DMS79 (cell line): Measurements from ENCODE around the gene ARRDC3.
"Not testable (repeated sequence)": the region's sequence is repeated elsewhere in the genome, so short reads cannot be mapped to it uniquely, and the experiment has no call there.

Experiments used
- DNase-seq: peaks from one replicate; lab custom pipeline; 2025; lab: John Stamatoyannopoulos, UW

ARRDC3 gene

GRCh38 chr5:91359962-91360609 is 23.0 kb downstream of the ARRDC3 start:
- DNase-seq = no peak

- no peak for DNase-seq
These were observed 25.3 kb downstream of the ARRDC3 start for GRCh38 chr5:91357806-91358205.

DNA sequence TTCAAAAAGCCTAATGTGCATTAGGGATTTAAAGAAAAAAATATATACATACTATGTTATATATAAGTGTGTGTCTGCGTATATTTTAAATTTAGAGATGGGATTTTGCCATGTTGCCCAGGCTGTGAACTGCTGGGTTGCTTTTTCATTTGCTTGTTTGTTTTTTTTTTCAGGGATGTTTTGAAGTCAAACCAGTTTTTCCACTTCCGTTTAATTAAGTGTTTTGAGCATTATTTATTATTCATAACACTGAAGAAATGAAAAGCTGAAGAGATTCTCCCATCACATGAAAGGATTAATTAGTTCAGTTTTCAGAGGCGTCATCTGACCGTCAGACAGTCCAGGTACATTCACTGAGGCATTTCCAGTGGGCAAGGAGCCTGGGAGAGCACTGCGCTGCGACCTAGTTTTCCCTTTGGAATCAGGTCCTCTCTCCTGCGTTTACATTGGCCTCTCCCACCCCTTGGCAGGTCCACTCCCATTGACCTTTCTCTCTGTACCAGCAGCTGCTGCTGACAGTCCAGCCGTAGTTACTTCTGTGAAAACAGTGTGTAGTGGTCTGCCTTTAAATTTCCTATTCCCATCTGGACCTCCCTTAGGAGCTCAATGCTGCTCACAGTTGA is 26.0 kb downstream of the ARRDC3 start:
- DNase-seq = peak; percentile 27

DNA sequence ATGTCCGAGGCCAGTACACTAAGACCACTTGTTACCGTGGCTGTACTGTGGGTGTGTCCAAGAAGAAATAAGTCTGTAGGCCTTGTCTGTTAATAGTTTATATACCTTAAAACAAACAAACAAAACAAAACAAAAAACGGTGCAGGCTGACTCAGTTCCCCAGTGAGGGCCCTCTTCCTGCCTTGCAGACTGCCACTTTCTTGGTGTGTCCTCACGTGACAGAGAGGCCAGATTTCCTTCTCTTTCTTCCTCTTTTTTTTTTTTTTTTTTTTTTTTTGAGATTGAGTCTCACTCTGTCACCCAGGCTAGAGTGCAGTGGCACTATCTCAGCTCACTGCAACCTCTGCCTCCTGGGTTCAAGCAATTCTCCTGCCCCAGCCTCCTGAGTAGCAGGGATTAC is 28.2 kb downstream of the ARRDC3 start:
- DNase-seq = not testable (repeated sequence)

DNA sequence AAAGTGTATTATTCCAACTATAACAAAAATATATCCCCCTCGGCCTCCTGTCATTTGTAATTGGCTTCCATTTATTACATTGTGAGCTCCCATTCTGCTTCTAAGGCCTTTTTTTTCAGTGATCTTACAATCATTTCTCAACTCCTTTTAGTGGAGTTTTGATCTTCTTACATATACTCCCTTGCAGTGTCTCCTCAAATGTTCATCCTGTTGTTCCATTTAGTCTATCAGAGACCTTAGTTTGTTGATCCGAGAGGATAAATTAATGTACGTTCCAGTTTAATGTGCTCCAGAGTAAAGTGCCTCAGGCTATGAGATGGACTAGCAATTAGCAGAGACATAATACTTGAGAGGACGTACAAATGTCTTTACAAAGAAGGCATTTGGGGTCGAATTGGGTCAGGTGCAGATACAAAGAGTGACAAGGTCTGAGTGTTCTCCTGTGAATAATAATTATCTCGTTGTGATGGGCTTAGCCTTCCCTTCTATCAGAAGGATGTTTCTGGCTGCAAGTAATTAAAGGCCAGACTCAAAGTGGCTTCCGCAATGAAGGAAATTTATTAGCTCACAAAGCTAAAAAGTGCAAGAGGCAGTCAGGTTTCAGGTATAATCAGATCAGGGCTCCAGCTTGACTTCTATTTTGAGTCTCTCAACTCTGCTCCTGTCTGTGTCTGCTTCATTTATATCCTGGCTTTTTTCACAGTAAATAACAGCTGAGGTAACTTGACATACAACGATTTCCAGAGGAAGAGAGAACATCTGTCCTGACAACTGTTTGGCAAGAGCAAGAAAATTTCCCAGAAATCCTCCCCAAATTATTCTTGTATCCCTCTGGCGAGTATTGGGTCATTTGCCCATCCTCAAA is 30.1 kb downstream of the ARRDC3 start:
- DNase-seq = no peak

DNA sequence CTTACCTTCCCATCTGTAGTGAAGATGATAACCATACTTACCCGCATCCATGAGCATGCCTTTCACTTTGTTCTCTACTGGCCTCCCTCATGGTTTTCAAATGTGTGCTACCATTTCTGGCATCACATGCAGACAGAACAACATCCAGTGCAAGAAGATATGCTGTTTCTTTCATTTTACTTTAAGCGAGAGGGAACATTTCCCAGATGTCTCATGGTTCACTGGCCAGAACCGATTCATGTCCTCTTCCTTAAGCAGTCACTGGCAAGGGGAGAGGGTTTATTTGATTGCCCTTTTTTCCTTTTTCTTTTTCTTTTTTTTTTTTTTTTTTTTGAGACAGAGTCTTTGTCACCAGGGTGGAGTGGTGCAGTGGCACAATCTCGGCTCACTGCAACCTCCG is 37.7 kb downstream of the ARRDC3 start:
- no peak for DNase-seq

DNA sequence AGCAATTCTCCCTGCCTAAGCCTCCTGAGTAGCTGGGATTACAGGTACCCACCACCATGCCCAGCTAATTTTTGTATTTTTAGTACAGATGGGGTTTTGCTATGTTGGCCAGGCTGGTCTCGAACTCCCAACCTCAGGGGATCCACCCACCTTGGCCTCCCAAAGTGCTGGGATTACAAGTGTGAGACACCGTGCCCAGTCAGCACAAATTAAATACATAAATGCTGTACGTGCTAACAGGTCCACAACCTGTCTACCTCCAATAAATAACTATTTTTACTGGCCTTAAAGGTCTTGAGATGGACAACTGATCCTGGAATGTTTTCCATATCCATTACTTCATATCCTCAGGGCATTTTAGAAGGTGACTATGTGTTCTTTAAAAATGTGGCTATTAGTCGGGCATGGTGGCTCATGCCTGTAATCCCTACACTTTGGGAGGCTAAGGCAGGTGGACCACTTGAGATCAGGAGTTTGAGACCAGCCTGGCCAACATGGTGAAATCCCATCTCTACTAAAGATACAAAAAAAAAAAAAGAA is 38.4 kb downstream of the ARRDC3 start:
- DNase-seq = not testable (repeated sequence)

- no peak for DNase-seq
These were observed 39.2 kb downstream of the ARRDC3 start for GRCh38 chr5:91343916-91344315.

DNA sequence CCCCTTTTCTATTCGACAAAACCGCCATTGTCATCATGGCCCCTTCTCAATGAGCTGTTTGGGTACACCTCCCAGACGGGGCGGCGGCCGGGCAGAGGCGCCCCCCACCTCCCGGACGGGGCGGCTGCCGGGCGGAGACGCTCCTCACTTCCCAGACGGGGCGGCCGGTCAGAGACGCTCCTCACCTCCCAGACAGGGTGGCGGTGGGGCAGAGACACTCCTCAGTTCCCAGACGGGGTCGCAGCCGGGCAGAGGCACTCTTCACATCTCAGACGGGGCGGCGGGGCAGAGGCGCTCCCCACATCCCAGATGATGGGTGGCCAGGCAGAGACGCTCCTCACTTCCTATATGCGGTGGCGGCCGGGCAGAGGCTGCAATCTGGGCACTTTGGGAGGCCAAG is 40.2 kb downstream of the ARRDC3 start:
- DNase-seq = not testable (repeated sequence)

DNA sequence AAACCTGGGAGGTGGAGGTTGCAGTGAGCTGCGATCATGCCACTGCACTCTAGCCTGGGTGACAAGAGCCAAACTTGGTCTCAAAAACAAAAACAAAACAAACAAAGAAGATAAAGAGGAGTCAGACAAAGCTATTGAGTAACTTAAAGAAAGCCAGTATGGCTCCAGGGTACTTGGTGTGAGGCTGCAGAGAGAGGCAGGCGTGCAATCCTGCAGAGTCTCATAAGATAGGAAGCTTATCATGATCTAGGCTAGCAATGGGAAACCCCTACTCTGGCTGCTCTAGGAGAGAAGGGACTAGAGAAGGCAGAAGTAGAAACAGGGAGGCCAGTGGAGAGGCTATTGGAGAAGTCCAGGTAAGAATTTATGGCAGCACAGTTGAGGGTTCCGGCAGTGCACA is 42.0 kb downstream of the ARRDC3 start:
- DNase-seq = no peak

- DNase-seq = no peak
These were observed 42.6 kb downstream of the ARRDC3 start for GRCh38 chr5:91340532-91340931.

GRCh38 chr5:91339063-91339705 is 43.9 kb downstream of the ARRDC3 start:
- DNase-seq = no peak

DNA sequence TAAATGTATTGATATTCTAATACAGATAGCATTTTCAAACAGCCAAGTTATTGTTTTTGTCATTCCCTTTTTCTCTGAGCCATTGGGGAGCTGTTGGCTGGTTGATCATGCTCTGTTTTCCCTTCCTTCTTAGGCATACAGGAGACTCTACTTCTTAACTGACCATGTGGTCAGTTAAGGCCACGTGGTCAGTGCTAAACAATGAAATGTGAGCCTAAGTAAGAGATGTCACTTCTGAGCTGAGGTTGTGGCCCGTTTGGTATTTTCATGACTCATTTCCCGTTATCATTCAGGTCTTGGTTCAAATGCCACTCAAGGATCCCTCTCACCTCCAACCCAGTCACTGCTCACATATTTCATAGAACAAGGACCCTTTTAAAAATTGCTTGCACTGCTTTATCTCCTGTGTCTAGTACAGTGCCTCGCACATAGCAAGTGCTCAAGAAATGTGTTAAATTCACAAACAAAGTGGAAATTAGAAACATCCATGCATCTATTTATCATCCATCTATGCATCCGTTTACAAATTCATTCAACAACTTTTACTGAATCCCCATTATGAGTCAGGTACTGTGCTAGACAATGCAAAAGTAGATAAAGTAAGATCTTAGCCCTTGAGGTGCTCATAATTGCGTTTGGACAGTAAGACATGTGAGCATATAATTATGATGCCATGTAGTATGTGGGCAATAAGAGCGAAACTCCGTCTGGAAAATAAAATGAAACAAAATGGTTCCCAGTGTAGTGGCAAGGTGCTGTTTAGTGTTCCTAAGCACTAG is 50.7 kb downstream of the ARRDC3 start:
- DNase-seq = no peak

- DNase-seq = no peak
These were observed 51.4 kb downstream of the ARRDC3 start for GRCh38 chr5:91331705-91332104.

DNA sequence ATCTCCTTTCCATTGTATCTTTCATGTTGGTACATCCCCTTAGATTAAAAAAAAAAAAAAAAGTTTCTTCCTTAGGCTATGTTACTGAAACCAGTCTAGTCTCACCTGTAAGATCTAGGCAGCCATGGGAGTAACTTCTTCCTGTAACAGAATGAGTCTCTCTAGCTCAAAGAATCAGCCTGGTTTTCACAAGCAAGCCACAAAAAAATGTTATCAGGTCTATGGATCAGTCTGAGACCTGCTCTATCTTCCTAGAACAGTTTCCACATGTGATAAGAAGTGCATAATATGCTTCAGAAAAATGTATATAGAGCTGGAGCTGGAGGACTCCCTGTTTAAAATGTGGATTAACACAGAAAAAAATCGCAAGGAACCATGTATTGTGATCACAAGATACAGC is 53.8 kb downstream of the ARRDC3 start:
- no peak for DNase-seq

GRCh38 chr5:91328743-91329142 is 54.4 kb downstream of the ARRDC3 start:
- no peak for DNase-seq

GRCh38 chr5:91322981-91323380 is 60.1 kb downstream of the ARRDC3 start:
- not testable (repeated sequence) for DNase-seq

DNA sequence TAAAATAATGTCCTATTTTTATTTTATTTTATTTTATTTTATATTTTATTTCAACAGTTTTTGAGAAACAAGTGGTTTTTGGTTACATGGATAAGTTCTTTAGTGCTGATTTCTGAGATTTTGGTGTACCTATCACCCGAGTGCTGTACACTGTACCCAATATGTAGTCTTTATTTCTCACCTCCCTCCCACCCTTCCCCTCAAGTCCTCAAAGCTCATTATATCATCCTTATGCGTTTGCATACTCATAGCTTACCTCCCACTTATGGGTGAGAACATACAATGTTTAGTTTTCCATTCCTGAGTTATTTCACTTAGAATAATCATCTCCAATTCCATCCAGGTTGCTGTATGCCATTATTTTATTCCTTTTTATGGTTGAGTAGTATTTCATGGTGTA is 63.5 kb downstream of the ARRDC3 start:
- DNase-seq = no peak

- DNase-seq = no peak
These were observed 64.4 kb downstream of the ARRDC3 start for GRCh38 chr5:91318724-91319123.
